GM23338 (cell line): ENCODE results near the gene BAX. TPM values are rescaled to one million over a fixed set of nuclear protein-coding genes. Genes with fewer than 3 reads are reported as not detected.

Experiments
- ATAC-seq: fragments of 200-7000 bp; cut with Tn5 transposase; 3 replicates; pipeline ENCODE4 v1.9.1; 2020
- DNase-seq: peaks from one replicate; pipeline ENCODE4 v3.0.0-alpha.2; 2015; ENCODE audit warnings: low spot score
- H2AFZ ChIP-seq: fragments of 200-600 bp; sonication (generic); 2 replicates; pipeline ENCODE4 v1.8.0; 2016; ENCODE audit warnings: antibody characterized with exemption, mild to moderate bottlenecking, moderate library complexity
- H3F3A ChIP-seq: fragments of 200-600 bp; sonication (generic); replicated peaks from 2 replicates; pipeline ENCODE4 v1.8.0; 2017; ENCODE audit warnings: antibody characterized with exemption, mixed run types, low read depth
- H3K27ac ChIP-seq: fragments of 200-600 bp; sonication (generic); 2 replicates; pipeline ENCODE4 v1.6.1; 2016; ENCODE audit warnings: low read depth
- H3K27me3 ChIP-seq: fragments of 200-600 bp; sonication (generic); 2 replicates; pipeline ENCODE4 v1.8.0; 2016; ENCODE audit warnings: mild to moderate bottlenecking, mixed run types, moderate library complexity; ENCODE audit not compliant: insufficient read depth
- H3K36me3 ChIP-seq: fragments of 200-600 bp; sonication (generic); 2 replicates; pipeline ENCODE4 v1.8.0; 2016; ENCODE audit warnings: mild to moderate bottlenecking; ENCODE audit not compliant: insufficient read depth
- H3K4me1 ChIP-seq: fragments of 200-600 bp; sonication (generic); 2 replicates; pipeline ENCODE4 v1.8.0; 2016; ENCODE audit warnings: mild to moderate bottlenecking, moderate library complexity; ENCODE audit not compliant: insufficient read depth
- H3K4me2 ChIP-seq: fragments of 200-600 bp; sonication (generic); 2 replicates; pipeline ENCODE4 v1.7.1; 2017; ENCODE audit warnings: mixed run types
- H3K4me3 ChIP-seq: fragments of 200-600 bp; sonication (generic); 2 replicates; pipeline ENCODE4 v1.6.1; 2016; ENCODE audit warnings: mixed run types
- H3K79me2 ChIP-seq: fragments of 200-600 bp; sonication (generic); replicated peaks from 2 replicates; pipeline ENCODE4 v1.8.0; 2017; ENCODE audit warnings: mild to moderate bottlenecking; ENCODE audit not compliant: insufficient read depth
- H3K9me2 ChIP-seq: fragments of 200-600 bp; sonication (generic); 2 replicates; pipeline ENCODE4 v1.8.0; 2017; ENCODE audit not compliant: insufficient read depth
- H4K20me1 ChIP-seq: fragments of 200-600 bp; sonication (generic); replicated peaks from 2 replicates; pipeline ENCODE4 v1.8.0; 2017; ENCODE audit warnings: mild to moderate bottlenecking; ENCODE audit not compliant: insufficient read depth
- H3K27ac Mint-ChIP-seq: 2 replicates; pipeline ENCODE4 v1.8.0; 2020; ENCODE audit warnings: inconsistent platforms, mild to moderate bottlenecking, moderate library complexity, mixed read lengths
- H3K27me3 Mint-ChIP-seq: 3 replicates; pipeline ENCODE4 v1.8.0; 2022; ENCODE audit warnings: low read depth, mild to moderate bottlenecking, moderate library complexity, mixed read lengths, inconsistent platforms; ENCODE audit not compliant: insufficient read depth, poor library complexity
- H3K36me3 Mint-ChIP-seq: 3 replicates; pipeline ENCODE4 v1.8.0; 2021; ENCODE audit warnings: low read depth, mild to moderate bottlenecking, inconsistent platforms, moderate library complexity, mixed read lengths
- H3K4me1 Mint-ChIP-seq: 3 replicates; pipeline ENCODE4 v1.8.0; 2020; ENCODE audit warnings: mild to moderate bottlenecking, inconsistent platforms, mixed read lengths
- H3K4me3 Mint-ChIP-seq: 3 replicates; pipeline ENCODE4 v1.8.0; 2021; ENCODE audit warnings: moderate library complexity, mild to moderate bottlenecking, inconsistent platforms, mixed read lengths
- H3K9me3 Mint-ChIP-seq: 3 replicates; pipeline ENCODE4 v1.8.0; 2020; ENCODE audit warnings: moderate library complexity, mild to moderate bottlenecking, inconsistent platforms, mixed read lengths
- EZH2phosphoT487 ChIP-seq: fragments of 200-600 bp; sonication (generic); IDR thresholded peaks from one replicate; pipeline ENCODE4 v1.8.1; 2018; ENCODE audit warnings: antibody characterized with exemption; ENCODE audit not compliant: unreplicated experiment
- JUNB ChIP-seq: IDR thresholded peaks from one replicate; pipeline ENCODE4 v1.6.1; 2016; ENCODE audit warnings: antibody characterized with exemption; ENCODE audit not compliant: unreplicated experiment
- NANOG ChIP-seq: IDR thresholded peaks from 2 replicates; pipeline ENCODE4 v1.6.1; 2016; ENCODE audit warnings: antibody characterized with exemption, borderline replicate concordance
- STAT1 ChIP-seq: IDR thresholded peaks from one replicate; pipeline ENCODE4 v1.6.1; 2016; ENCODE audit warnings: antibody characterized with exemption; ENCODE audit not compliant: unreplicated experiment
- ZNF331 ChIP-seq: fragments of 250-450 bp; sonication (Bioruptor Pico); IDR thresholded peaks from 2 replicates; pipeline ENCODE4 v1.5.0; 2020; ENCODE audit warnings: low read depth, mild to moderate bottlenecking, moderate library complexity
- polyA plus RNA-seq: library from polyadenylated mRNA; unstranded; fragments of >200 nt; fragmentation: Nextera tagmentation; extraction: Ambion mirVana; gene quantifications from 2 replicates; pipeline ENCODE4 v1.2.1, GENCODE V29; 2016
- total RNA-seq: library from RNA; depleted of rRNA; stranded (reverse); fragments of >200 nt; shearing (Covaris generic); gene quantifications from 2 replicates; pipeline ENCODE4 v1.2.3, GENCODE V29; 2014
- TF ChIP-seq, protein P1 (sequence below): IDR thresholded peaks from 2 replicates; pipeline ENCODE4 v1.6.1; 2016; ENCODE audit warnings: antibody characterized with exemption
- TF ChIP-seq, protein P2 (sequence below), 2 experiments: fragments of 200-600 bp in 1 of 2; sonication (generic) in 1 of 2; conservative IDR thresholded peaks; 2 replicates each; pipeline versions ENCODE4 v1.5.1 to v1.6.1; 2016 to 2017; ENCODE audit warnings: antibody characterized with exemption in 2 of 2, low read depth in 2 of 2, mild to moderate bottlenecking in 2 of 2, moderate library complexity in 1 of 2
- TF ChIP-seq, protein P3 (sequence below): fragments of 250-450 bp; sonication (Bioruptor Pico); IDR thresholded peaks from 2 replicates; pipeline ENCODE4 v1.5.0; 2020; ENCODE audit warnings: mild to moderate bottlenecking, moderate library complexity

Gene BAX
- total and polyA plus RNA-seq, 2 experiments from 2014 or later: 179 to 261 TPM

DNA sequence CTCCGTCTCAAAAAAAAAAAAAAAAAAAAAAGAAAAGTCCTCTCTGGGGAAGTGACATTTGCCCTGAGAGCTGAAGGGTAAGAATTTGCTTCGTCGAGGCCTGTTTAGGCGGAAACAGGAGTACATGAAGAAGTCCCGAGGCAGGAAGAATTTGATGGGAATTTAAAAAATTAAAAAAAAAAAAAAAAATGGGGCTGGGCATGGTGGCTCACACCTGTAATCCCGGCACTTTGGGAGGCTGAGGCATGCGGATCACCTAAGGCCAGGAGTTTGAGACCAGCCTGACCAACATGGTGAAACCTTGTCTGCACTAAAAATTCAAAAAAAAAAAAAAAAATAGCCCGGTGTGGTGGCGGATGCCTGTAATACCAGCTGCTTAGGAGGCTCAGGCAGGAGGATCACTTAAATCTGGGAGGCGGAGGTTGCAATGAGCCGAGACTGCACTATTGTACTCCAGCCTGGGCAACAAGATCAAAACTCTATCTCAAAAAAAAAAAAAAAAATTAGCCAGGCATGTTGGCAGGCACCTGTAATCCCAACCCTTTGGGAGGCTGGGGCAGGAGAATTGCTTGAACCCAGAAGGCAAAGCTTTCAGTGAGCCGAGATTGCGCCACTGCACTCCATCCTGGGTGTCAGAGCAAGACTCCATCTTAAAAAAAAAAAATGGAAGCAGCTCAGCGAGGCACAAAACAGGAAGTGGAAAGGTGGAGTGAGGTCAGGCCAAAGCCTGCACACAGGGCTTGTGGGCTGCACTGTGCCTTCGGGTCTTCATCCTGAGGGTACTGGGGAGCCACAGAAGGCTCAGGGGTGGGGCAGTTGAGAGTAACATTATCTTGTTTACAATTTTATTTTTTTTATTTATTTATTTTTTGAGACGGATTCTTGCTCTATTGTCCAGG, 4.9 kb downstream of the BAX start:
- ATAC-seq (no peak), DNase-seq (no peak)
- Histone ChIP-seq H3F3A (peaks cover 49% of the 10 kb centered on the region), H3K9me2 (no peaks in the 10 kb centered on the region), H4K20me1 (peaks cover 13% of the 10 kb centered on the region), H3K4me2 (no peak overlapping the region), H3K4me1 (peaks cover 27% of the 10 kb centered on the region), H3K27ac (no peak overlapping the region), H2AFZ (no peak overlapping the region), H3K27me3 (no peaks in the 10 kb centered on the region), H3K4me3 (no peak overlapping the region), H3K36me3 (peaks cover 10% of the 10 kb centered on the region), H3K79me2 (peaks cover 35% of the 10 kb centered on the region)
- Mint-ChIP-seq H3K36me3 (peaks cover 49% of the 10 kb centered on the region), H3K27ac (no peak overlapping the region), H3K9me3 (peaks cover 3% of the 10 kb centered on the region; the same call in 2 of the 3 replicates), H3K4me3 (no peak overlapping the region), H3K27me3 (peaks cover 33% of the 10 kb centered on the region), H3K4me1 (peaks cover 39% of the 10 kb centered on the region)
- TF ChIP-seq JUNB: no peak
- TF ChIP-seq STAT1: no peak
- no peak for TF ChIP-seq NANOG
- TF ChIP-seq, protein P1, sequence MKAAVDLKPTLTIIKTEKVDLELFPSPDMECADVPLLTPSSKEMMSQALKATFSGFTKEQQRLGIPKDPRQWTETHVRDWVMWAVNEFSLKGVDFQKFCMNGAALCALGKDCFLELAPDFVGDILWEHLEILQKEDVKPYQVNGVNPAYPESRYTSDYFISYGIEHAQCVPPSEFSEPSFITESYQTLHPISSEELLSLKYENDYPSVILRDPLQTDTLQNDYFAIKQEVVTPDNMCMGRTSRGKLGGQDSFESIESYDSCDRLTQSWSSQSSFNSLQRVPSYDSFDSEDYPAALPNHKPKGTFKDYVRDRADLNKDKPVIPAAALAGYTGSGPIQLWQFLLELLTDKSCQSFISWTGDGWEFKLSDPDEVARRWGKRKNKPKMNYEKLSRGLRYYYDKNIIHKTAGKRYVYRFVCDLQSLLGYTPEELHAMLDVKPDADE: no peak
- TF ChIP-seq, protein P2, sequence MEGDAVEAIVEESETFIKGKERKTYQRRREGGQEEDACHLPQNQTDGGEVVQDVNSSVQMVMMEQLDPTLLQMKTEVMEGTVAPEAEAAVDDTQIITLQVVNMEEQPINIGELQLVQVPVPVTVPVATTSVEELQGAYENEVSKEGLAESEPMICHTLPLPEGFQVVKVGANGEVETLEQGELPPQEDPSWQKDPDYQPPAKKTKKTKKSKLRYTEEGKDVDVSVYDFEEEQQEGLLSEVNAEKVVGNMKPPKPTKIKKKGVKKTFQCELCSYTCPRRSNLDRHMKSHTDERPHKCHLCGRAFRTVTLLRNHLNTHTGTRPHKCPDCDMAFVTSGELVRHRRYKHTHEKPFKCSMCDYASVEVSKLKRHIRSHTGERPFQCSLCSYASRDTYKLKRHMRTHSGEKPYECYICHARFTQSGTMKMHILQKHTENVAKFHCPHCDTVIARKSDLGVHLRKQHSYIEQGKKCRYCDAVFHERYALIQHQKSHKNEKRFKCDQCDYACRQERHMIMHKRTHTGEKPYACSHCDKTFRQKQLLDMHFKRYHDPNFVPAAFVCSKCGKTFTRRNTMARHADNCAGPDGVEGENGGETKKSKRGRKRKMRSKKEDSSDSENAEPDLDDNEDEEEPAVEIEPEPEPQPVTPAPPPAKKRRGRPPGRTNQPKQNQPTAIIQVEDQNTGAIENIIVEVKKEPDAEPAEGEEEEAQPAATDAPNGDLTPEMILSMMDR (conservative IDR thresholded peaks at IDR 0.05; ENCODE audit: low read depth in 2 of 2): no peak
- no peak for TF ChIP-seq ZNF331
- TF ChIP-seq EZH2phosphoT487: no peak
- TF ChIP-seq, protein P3, sequence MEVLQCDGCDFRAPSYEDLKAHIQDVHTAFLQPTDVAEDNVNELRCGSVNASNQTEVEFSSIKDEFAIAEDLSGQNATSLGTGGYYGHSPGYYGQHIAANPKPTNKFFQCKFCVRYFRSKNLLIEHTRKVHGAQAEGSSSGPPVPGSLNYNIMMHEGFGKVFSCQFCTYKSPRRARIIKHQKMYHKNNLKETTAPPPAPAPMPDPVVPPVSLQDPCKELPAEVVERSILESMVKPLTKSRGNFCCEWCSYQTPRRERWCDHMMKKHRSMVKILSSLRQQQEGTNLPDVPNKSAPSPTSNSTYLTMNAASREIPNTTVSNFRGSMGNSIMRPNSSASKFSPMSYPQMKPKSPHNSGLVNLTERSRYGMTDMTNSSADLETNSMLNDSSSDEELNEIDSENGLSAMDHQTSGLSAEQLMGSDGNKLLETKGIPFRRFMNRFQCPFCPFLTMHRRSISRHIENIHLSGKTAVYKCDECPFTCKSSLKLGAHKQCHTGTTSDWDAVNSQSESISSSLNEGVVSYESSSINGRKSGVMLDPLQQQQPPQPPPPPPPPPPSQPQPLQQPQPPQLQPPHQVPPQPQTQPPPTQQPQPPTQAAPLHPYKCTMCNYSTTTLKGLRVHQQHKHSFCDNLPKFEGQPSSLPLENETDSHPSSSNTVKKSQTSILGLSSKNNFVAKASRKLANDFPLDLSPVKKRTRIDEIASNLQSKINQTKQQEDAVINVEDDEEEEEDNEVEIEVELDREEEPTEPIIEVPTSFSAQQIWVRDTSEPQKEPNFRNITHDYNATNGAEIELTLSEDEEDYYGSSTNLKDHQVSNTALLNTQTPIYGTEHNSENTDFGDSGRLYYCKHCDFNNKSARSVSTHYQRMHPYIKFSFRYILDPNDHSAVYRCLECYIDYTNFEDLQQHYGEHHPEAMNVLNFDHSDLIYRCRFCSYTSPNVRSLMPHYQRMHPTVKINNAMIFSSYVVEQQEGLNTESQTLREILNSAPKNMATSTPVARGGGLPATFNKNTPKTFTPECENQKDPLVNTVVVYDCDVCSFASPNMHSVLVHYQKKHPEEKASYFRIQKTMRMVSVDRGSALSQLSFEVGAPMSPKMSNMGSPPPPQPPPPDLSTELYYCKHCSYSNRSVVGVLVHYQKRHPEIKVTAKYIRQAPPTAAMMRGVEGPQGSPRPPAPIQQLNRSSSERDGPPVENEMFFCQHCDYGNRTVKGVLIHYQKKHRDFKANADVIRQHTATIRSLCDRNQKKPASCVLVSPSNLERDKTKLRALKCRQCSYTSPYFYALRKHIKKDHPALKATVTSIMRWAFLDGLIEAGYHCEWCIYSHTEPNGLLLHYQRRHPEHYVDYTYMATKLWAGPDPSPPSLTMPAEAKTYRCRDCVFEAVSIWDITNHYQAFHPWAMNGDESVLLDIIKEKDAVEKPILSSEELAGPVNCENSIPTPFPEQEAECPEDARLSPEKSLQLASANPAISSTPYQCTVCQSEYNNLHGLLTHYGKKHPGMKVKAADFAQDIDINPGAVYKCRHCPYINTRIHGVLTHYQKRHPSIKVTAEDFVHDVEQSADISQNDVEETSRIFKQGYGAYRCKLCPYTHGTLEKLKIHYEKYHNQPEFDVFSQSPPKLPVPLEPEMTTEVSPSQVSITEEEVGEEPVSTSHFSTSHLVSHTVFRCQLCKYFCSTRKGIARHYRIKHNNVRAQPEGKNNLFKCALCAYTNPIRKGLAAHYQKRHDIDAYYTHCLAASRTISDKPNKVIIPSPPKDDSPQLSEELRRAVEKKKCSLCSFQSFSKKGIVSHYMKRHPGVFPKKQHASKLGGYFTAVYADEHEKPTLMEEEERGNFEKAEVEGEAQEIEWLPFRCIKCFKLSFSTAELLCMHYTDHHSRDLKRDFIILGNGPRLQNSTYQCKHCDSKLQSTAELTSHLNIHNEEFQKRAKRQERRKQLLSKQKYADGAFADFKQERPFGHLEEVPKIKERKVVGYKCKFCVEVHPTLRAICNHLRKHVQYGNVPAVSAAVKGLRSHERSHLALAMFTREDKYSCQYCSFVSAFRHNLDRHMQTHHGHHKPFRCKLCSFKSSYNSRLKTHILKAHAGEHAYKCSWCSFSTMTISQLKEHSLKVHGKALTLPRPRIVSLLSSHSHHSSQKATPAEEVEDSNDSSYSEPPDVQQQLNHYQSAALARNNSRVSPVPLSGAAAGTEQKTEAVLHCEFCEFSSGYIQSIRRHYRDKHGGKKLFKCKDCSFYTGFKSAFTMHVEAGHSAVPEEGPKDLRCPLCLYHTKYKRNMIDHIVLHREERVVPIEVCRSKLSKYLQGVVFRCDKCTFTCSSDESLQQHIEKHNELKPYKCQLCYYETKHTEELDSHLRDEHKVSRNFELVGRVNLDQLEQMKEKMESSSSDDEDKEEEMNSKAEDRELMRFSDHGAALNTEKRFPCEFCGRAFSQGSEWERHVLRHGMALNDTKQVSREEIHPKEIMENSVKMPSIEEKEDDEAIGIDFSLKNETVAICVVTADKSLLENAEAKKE: no peak
